Measurements from ENCODE around the gene MAPKBP1. TPM values are rescaled to one million over a fixed set of nuclear protein-coding genes. Genes with fewer than 3 reads are reported as not detected.
A peak's percentile ranks its signal among the peaks of the same experiment; 100 is the strongest.

Gene MAPKBP1
- total and polyA plus RNA-seq, 2 of the 8 experiments (the other 6 are each of a cell fraction or from before 2014, with no cell fraction given), result 4.3 to 11.3 TPM

- TF ChIP-seq SAP30 (IDR thresholded peaks at IDR 0.05; ENCODE audit: insufficient read depth, insufficient replicate concordance, low read length) (no peak), RBBP5 (IDR thresholded peaks at IDR 0.05; ENCODE audit: borderline replicate concordance, low read depth, low read length) (peak; percentile 79; the same call in 1 of the 2 replicates), NRF1 (IDR thresholded peaks at IDR 0.05; ENCODE audit: low read depth, low read length) (no peak), TAF7 (optimal IDR thresholded peaks at IDR 0.05; ENCODE audit: borderline replicate concordance, low read depth, low read length) (peak; percentile 65), ATF3 (IDR thresholded peaks at IDR 0.05; ENCODE audit: insufficient read depth, low read depth, low read length) (no peak), SIRT6 (IDR thresholded peaks at IDR 0.05; ENCODE audit: low read length) (no peak), POLR2A (IDR thresholded peaks at IDR 0.05; ENCODE audit: control extremely low read depth in 1 of 2, low read depth in 2 of 2, low read length in 2 of 2) (peak; percentile 56 to 60; a peak in 2 of 3 replicates), GTF2F1 (IDR thresholded peaks at IDR 0.05; ENCODE audit: borderline replicate concordance, low read depth, low read length) (no peak), ZNF274 (IDR thresholded peaks at IDR 0.05; ENCODE audit: borderline replicate concordance, extremely low read depth, low read length) (no peak), TCF12 (IDR thresholded peaks at IDR 0.05; ENCODE audit: low read depth, low read length) (no peak), CTBP2 (IDR thresholded peaks at IDR 0.05; ENCODE audit: borderline replicate concordance, insufficient read depth, insufficient read length, low read length) (no peak), KDM5A (IDR thresholded peaks at IDR 0.05; ENCODE audit: low read length) (no peak), CBX5 (IDR thresholded peaks at IDR 0.05; ENCODE audit: low read depth, low read length) (no peak), BCL11A (IDR thresholded peaks at IDR 0.05; ENCODE audit: low read depth in 2 of 2, low read length in 2 of 2) (no peak), EP300 (IDR thresholded peaks at IDR 0.05; ENCODE audit: borderline replicate concordance in 1 of 2, low read depth in 2 of 2, low read length in 2 of 2) (peak in 1 of 2 experiments; percentile 42; a peak in 1 of 3 replicates), BRCA1 (IDR thresholded peaks at IDR 0.05; ENCODE audit: low read depth, low read length) (no peak), EGR1 (IDR thresholded peaks at IDR 0.05; ENCODE audit: borderline replicate concordance, low read depth, low read length) (peak; percentile 77; the same call in 1 of the 2 replicates), USF2 (IDR thresholded peaks at IDR 0.05; ENCODE audit: low read length) (no peak; the same call in 1 of the 2 replicates), PHF8 (conservative IDR thresholded peaks at IDR 0.05; ENCODE audit: low read depth, low read length) (peak; percentile 41; the same call in 1 of the 2 replicates)
- TF ChIP-seq, protein P1, sequence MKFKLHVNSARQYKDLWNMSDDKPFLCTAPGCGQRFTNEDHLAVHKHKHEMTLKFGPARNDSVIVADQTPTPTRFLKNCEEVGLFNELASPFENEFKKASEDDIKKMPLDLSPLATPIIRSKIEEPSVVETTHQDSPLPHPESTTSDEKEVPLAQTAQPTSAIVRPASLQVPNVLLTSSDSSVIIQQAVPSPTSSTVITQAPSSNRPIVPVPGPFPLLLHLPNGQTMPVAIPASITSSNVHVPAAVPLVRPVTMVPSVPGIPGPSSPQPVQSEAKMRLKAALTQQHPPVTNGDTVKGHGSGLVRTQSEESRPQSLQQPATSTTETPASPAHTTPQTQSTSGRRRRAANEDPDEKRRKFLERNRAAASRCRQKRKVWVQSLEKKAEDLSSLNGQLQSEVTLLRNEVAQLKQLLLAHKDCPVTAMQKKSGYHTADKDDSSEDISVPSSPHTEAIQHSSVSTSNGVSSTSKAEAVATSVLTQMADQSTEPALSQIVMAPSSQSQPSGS (IDR thresholded peaks at IDR 0.05; ENCODE audit: low read length), result no peak
Measured at GRCh38 chr15:41774062-41774881, at the start of gene MAPKBP1 (continued).

Measured in H1 (cell line).